Stimulated activated CD8-positive, alpha-beta memory T cell treated with anti-CD3 and anti-CD28 coated beads, Interleukin-2, amount 100 ng/mL, for 1 hour (primary cell): ENCODE results near the gene FAAP100.

Experiments used
- DNase-seq, 2 donors: peaks; one replicate each; pipeline ENCODE4 v3.0.0-alpha.2; 2020; ENCODE audit warnings: low read depth in 2 of 2

The FAAP100 gene

GRCh38 chr17:81577278-81578000 lies 25.3 kb upstream of the FAAP100 start:
- no peak for DNase-seq

- DNase-seq: no peak
These were observed 24.6 kb upstream of the FAAP100 start for GRCh38 chr17:81576621-81577277.

DNA sequence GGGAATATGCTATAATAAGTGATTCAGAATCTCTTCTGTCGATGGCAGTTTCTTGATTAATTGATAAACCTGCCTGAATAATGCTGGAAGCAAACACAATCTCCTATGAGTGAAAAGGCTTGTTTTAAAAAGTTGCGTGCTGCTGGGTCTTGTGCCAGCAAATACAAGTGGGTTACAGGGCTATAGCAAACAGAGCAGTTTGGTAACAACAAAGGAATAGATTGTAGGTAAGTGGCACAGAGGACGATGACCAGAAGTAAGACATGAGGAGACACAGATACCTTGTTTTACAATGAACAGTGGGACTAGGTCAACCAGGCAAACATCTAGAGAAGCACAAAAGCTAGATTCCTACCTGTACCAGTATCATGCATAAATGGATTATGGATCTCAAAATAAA lies 23.7 kb upstream of the FAAP100 start:
- DNase-seq: no peak

GRCh38 chr17:81574643-81574956 lies 22.4 kb upstream of the FAAP100 start:
- DNase-seq: no peak

- no peak for DNase-seq
These were observed 21.9 kb upstream of the FAAP100 start for GRCh38 chr17:81573794-81574642.

DNA sequence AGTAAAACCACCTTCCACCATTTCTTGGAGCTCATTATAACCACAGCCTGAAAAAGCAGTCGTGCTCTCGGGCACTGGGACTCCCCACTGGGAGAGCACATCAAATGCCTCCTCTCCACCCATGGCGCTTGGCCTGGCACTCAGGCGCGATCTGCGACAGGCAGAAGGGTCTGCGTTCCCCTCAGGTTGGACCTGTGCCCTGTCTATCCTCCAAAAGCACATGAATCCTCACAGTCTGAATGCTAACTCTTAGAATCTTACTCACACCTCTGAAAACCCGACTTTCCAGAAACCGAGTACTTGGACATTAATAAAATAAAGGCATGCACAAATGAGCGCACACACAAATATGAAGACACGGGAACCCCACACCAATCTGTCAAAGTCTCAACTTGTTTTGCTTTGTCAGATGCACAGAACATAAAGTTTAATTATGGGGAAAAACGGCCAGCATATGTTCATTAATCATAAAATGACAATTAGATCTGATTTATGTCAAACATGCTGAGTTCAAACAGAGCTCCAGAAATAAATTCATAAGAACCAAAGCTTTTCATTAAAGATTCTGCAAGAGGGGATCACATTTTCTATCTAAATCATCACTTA lies 20.5 kb upstream of the FAAP100 start:
- no peak for DNase-seq

- DNase-seq: no peak
These were observed 18.8 kb upstream of the FAAP100 start for GRCh38 chr17:81570964-81571363.

DNA sequence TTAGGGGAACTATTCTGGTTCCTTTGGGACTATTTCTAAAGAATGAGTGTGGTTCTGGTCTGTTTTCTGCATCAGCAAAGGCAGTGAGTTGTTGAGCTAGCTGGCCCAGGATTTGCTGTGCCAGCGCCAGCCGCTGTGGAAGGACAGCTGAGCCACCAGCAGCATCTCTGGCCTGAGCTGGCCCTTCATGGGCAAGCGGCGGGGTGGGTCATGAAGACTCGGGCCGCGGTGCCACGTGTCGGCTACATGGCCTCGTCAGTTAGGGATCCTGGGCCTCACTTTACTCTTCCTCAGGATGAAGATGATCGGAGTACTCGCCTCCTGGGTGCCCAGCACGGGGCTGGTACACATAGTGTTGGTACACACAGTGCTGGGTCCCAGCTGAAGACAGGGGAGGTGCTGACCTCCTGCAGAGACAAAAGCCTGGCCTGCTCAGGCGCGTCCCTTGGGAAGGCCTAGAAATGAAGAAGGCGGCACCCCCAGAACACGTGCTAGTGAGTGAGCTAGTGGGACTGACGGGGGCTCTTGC lies 17.9 kb upstream of the FAAP100 start:
- DNase-seq: no peak

GRCh38 chr17:81568416-81568815 lies 16.3 kb upstream of the FAAP100 start:
- DNase-seq: no peak

- DNase-seq: no peak
These were observed 15.0 kb upstream of the FAAP100 start for GRCh38 chr17:81567191-81567590.

GRCh38 chr17:81566461-81567126 lies 14.4 kb upstream of the FAAP100 start:
- no peak for DNase-seq

DNA sequence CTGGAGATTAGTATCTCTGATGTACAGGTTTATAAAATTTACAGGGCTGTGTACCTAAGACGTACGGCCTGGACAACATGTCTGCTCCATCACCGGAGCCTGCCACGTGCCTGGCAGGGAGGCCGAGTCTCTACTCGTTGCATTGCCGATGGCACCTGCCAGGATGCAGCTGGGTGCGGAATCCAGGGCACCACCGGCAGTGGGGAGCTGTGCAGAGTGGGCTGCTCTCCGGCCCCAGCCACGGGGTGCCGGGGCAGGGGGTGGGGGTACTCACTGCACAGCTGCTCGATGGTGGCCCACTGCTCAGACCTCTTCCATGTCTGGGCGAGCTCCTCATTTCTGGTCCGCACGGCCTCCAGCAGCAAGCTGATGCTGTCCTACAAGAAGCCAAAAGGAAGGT lies 13.1 kb upstream of the FAAP100 start:
- DNase-seq: no peak

DNA sequence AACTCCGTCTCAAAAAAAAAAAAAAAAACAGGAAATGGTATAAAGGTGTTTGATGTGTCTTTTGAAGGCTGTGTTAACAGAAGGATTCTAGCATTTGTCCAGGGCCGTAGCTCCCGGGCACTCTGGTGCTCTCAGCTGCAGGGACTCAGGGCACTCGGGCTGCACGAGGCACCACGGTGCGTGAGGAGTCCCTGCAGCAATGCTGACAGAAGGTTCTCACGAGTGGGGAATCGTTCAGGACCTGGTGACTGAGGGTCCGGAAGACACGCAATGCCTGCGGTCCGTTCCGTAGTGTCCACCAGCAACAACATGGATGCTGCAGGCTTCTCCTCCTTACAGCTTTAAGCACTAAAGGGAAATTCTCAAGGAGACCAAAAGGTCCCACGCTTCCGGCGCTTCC lies 12.6 kb upstream of the FAAP100 start:
- no peak for DNase-seq

- DNase-seq: no peak
These were observed 11.9 kb upstream of the FAAP100 start for GRCh38 chr17:81563861-81564586.

DNA sequence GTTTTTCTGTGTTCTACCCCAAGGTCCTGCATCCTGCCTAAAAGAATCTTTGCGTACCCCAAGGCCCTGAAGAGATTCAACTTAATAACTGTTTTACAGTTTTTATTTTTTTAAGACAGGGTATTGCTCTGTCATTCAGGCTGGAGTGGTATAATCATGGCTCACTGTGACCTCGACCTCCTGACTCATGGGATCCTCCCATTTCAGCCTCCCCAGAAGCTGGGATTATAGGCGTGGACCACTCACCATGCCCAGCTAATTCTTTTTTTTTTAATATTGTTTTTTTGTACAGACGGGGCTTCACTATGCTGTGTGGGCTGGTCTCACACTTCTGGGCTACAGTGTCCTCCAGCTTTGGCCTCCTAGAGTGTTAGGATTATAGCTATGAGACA lies 9.3 kb upstream of the FAAP100 start:
- no peak for DNase-seq

GRCh38 chr17:81558941-81559806 lies 7.0 kb upstream of the FAAP100 start:
- no peak for DNase-seq

DNA sequence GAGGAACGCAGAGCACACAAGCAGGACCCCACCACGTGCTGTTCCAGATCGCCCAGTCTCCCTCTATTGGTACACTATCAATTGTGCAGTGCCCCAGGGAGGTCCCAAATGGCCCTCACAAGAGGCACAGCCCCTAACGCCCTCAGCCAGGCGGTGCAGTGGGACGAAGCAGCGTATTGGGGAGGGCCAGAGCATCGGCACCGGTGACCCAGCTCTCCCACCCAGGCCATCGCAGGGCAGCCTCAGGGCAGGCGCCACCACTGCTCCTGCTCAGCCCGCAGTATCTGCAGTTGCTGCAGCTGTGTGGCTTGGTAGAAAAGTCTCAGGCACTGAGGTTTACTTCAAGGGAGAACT lies 5.9 kb upstream of the FAAP100 start:
- DNase-seq: no peak

DNA sequence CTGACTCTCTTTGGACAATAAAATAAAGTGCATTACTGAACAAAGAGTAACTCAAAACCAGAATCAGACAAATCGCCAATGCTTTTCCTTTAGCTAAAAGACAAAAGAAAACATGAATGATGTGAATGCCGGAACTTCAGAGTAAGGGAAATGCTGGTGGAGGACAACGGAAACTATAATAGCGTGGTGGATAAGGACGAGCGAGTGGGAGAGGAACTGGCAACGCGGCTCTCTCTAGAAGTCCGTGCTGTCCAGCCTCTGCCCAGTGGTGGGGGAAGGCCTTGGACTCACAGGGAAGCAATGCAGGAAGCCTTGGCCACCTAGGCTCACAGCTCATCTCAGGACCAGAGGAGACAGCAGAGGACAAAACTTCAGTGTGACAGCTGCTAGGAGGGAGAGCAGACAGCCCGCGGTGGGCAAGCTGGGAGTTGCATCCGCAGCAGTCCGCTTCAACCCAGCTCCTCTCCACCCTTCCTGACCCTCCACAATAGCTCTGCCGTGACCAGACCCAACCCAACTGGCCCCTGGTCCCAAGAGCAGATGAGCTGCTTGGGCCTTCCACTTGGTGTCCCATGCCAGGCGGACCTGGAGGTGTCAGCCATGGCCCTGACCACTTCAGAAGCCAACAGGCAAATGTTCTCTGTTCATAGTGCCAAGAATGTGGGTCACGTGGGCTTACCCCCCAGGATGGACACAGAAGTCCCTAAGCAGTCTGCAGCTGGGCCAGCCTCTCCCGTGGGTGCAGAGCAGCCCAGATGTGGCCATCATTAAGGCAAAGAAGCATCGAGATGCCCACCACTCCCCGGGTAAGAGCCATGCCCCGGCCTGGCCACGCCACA lies 5.3 kb upstream of the FAAP100 start:
- DNase-seq: no peak

GRCh38 chr17:81556863-81557262 lies 4.7 kb upstream of the FAAP100 start:
- no peak for DNase-seq
